ENCODE data around the gene NAA30. TPM values are rescaled to one million over a fixed set of nuclear protein-coding genes. Genes with fewer than 3 reads are reported as not detected.
"Not testable (repeated sequence)": the region's sequence is repeated elsewhere in the genome, so short reads cannot be mapped to it uniquely, and the experiment has no call there.

NAA30 gene
- total and polyA plus RNA-seq, 12 donors = 1.9 to 22.0 (median 15.3) TPM

DNA sequence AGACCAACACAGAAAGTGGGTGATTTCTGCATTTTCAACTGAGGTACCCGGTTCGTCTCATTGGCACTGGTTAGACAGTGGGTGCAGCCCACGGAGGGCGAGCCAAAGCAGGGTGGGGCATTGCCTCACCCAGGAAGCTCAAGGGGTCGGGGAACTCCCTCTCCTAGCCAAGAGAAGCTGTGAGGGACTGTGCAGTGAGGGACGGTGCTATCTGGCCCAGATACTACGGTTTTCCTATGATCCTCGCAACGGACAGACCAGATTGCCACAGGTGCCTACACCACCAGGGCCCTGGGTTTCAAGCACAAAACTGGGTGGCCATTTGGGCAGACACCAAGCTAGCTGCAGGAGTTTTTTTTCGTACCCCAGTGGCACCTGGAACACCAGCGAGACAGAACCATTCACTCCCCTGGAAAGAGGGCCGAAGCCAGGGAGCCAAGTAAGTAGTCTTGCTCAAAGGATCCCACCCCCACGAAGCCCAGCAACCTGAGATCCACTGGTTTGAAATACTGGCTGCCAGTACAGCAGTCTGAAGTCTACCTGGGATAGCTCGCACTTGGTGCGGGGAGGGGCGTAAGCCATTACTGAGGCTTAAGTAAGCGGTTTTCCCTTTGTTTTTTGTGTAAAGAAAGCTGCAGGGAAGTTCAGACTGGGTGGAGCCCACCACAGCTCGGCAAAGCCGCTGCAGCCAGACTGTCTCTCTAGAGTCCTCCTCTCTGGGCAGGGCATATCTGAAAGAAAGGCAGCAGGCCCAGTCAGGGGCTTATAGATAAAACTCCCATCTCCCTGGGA is 25.5 kb upstream of the NAA30 start:
- TF ChIP-seq, protein P1, sequence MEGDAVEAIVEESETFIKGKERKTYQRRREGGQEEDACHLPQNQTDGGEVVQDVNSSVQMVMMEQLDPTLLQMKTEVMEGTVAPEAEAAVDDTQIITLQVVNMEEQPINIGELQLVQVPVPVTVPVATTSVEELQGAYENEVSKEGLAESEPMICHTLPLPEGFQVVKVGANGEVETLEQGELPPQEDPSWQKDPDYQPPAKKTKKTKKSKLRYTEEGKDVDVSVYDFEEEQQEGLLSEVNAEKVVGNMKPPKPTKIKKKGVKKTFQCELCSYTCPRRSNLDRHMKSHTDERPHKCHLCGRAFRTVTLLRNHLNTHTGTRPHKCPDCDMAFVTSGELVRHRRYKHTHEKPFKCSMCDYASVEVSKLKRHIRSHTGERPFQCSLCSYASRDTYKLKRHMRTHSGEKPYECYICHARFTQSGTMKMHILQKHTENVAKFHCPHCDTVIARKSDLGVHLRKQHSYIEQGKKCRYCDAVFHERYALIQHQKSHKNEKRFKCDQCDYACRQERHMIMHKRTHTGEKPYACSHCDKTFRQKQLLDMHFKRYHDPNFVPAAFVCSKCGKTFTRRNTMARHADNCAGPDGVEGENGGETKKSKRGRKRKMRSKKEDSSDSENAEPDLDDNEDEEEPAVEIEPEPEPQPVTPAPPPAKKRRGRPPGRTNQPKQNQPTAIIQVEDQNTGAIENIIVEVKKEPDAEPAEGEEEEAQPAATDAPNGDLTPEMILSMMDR (IDR thresholded peaks at IDR 0.05) = no peak
- TF ChIP-seq POLR2A (IDR thresholded peaks at IDR 0.05) = no peak
- Histone ChIP-seq H3K4me1 (replicated peaks in 1 of 2) (no peaks in the 10 kb centered on the region), H3K9me3 (replicated peaks in 1 of 3) (no peaks in the 10 kb centered on the region), H3K27ac (no peak overlapping the region), H3K36me3 (replicated peaks in 1 of 2) (no peaks in the 10 kb centered on the region), H3K4me3 (no peak overlapping the region), H3K27me3 (no peaks in the 10 kb centered on the region)
- intact Hi-C loops (cut with DNase I) = no loop called here
- whole genome bisulfite sequencing, 4 donors = 67 to 85% (median 77%) methylated on average over 16 to 19 of the region's 19 CpGs
- no peak for DNase-seq

DNA sequence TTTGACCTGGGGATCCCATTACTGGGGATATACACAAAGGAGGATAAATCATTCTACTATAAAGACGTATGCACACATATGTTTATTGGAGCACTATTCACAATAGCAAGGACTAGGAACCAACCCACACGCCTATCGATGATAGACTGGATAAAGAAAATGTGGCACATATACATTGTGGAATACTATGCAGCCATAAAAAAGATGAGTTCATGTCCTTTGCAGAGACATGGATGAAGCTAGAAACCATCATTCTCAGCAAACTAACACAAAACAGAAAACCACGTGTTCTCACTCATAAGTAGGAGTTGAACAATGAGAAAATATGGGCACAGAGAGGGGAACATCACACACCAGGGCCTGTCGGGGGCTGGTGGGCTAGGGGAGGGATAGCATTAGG is 20.2 kb upstream of the NAA30 start:
- intact Hi-C loops (cut with DNase I); H3K9me3 ChIP-seq (replicated peaks in 1 of 3); H3K4me3 ChIP-seq; H3K4me1 ChIP-seq (replicated peaks in 1 of 2); DNase-seq; H3K27me3 ChIP-seq; H3K27ac ChIP-seq; H3K36me3 ChIP-seq (replicated peaks in 1 of 2): not testable (repeated sequence)
- 83 to 92% (median 85%) methylated on average over 5 of the region's 5 CpGs for WGBS, 4 donors

DNA sequence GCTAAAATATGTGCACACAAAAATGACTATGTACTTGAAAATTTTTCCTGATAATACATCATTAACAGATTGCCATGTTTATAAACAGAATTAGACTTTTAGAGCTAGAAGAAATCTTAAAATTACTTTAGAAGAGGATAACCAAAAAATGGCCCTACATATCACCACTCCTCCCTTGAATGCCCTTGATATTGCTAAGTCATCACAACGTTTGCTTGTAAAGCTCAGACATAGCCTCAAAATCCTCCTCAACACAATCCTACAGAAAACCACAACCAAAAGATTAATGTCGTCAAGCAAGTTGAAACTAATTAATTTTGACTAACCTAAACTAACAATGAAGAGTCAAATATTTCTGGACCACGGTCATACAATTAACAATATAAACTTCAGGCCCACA is 19.4 kb upstream of the NAA30 start:
- DNase-seq = no peak
- Histone ChIP-seq H3K4me3 (no peak overlapping the region), H3K36me3 (replicated peaks in 1 of 2) (no peaks in the 10 kb centered on the region), H3K27me3 (no peaks in the 10 kb centered on the region), H3K9me3 (replicated peaks in 1 of 3) (no peaks in the 10 kb centered on the region), H3K27ac (no peak overlapping the region), H3K4me1 (replicated peaks in 1 of 2) (no peaks in the 10 kb centered on the region)
- intact Hi-C loops (cut with DNase I) = no loop called here
- TF ChIP-seq, protein P1 (IDR thresholded peaks at IDR 0.05) = no peak
- no peak for TF ChIP-seq POLR2A (IDR thresholded peaks at IDR 0.05)
- 43 to 50% (median 46%) methylated on average over 3 of the region's 3 CpGs for WGBS, 4 donors

DNA sequence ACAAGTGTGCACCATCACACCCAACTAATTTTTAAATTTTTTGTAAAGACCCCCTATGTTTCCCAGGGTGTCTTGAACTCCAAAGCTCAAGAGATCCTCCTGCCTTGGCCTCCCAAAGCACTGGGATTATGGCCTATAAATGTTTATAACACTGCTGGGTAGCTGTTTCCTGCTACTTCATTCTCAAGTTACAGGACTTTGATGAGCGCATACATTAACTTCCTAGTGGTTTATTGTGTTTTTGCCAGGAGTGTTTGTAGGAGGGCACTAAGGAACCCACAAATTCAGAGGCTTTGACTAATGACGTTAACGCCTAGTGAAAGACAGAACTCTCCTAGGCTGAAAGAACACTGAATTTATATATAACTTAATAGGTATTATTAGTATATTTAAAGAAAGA is 15.2 kb upstream of the NAA30 start:
- no peak overlapping the region for H3K4me3 ChIP-seq
- WGBS, 4 donors = 83 to 91% (median 86%) methylated on average over 3 of the region's 3 CpGs
- intact Hi-C loops (cut with DNase I) = no loop called here
- DNase-seq = no peak
- H3K27ac ChIP-seq = no peak overlapping the region
- no peaks in the 10 kb centered on the region for H3K4me1 ChIP-seq (replicated peaks in 1 of 2)
- H3K27me3 ChIP-seq = no peaks in the 10 kb centered on the region
- H3K36me3 ChIP-seq (replicated peaks in 1 of 2) = no peaks in the 10 kb centered on the region
- no peaks in the 10 kb centered on the region for H3K9me3 ChIP-seq (replicated peaks in 1 of 3)
- no peak for TF ChIP-seq POLR2A (IDR thresholded peaks at IDR 0.05)
- TF ChIP-seq, protein P1 (IDR thresholded peaks at IDR 0.05) = no peak

DNA sequence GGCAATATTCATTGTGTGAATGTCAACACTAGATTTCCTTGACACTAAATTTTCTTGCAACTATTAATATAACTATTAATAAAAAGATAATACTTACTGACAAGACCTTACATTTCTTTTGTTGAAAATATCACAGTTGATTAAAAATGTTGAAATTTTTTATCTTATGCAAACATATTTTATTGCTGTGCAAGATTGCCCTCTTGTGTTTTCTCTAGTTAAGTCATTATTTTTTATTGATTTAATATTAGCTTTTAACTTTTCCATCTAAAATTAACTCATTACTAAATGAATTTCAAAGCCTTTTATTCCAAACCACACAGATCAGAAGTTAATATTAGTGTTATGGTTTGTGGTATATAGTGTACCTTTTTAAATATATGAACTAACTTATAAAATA is 11.7 kb upstream of the NAA30 start:
- Histone ChIP-seq H3K27me3 (no peaks in the 10 kb centered on the region), H3K9me3 (replicated peaks in 1 of 3) (no peaks in the 10 kb centered on the region), H3K36me3 (replicated peaks in 1 of 2) (no peaks in the 10 kb centered on the region), H3K4me1 (replicated peaks in 1 of 2) (no peaks in the 10 kb centered on the region), H3K4me3 (no peak overlapping the region), H3K27ac (no peak overlapping the region)
- no peak for TF ChIP-seq POLR2A (IDR thresholded peaks at IDR 0.05)
- TF ChIP-seq, protein P1 (IDR thresholded peaks at IDR 0.05) = no peak
- intact Hi-C loops (cut with DNase I) = no loop called here
- DNase-seq = no peak

Measured in adrenal gland (tissue), 12 donors.